Endothelial cell of umbilical vein (primary cell): ENCODE results near the gene CHP1. TPM values are rescaled to one million over a fixed set of nuclear protein-coding genes. Genes with fewer than 3 reads are reported as not detected.

Source experiments
- BruUV-seq: library from RNA; stranded (reverse); fragments of 400-500 nt; replicated peaks from 2 replicates; lab custom pipeline; 2021; lab: Mats Ljungman, UMichigan
- CTCF ChIA-PET: fragments of 300-600, 350-600 bp; sonication (Branson Sonifier 250); formaldehyde crosslinking; loops from one replicate; lab custom pipeline; 2021; ENCODE audit warnings: antibody characterized with exemption, inconsistent platforms; lab: Charles Lee
- POLR2A ChIA-PET: fragments of 300-600, 350-600 bp; sonication (Branson Sonifier 250); formaldehyde crosslinking; loops from one replicate; lab custom pipeline; 2021; ENCODE audit warnings: antibody characterized with exemption, inconsistent platforms; lab: Charles Lee
- DNase-seq: peaks from one replicate; pipeline ENCODE4 v3.0.0-alpha.2; 2011; ENCODE audit warnings: low read depth, low spot score
- FAIRE-seq: peaks from 2 replicates; lab custom pipeline; 2011; peaks lifted over from hg19 to GRCh38; lab: Jason Lieb, UNC
- H2AFZ ChIP-seq: 2 replicates; pipeline ENCODE4 v1.6.0; 2012; ENCODE audit warnings: low read depth, low read length, control low read depth, inconsistent platforms
- H3K27ac ChIP-seq: 2 replicates; pipeline ENCODE4 v1.5.1; 2011; ENCODE audit warnings: low read depth, mild to moderate bottlenecking, control low read depth, low read length, moderate library complexity; ENCODE audit not compliant: insufficient read depth
- H3K27me3 ChIP-seq, 2 experiments: 2 replicates each; pipeline versions ENCODE4 v1.6.0 to v1.6.1; 2011; ENCODE audit warnings: low read length in 2 of 2, mixed read lengths in 1 of 2; ENCODE audit not compliant: control insufficient read depth in 2 of 2, insufficient read depth in 2 of 2
- H3K36me3 ChIP-seq, 2 experiments: 2 replicates in 1 of 2; 3 replicates in 1 of 2; pipeline ENCODE4 v1.5.1; 2011; ENCODE audit warnings: low read length in 2 of 2, mild to moderate bottlenecking in 1 of 2, moderate library complexity in 1 of 2; ENCODE audit not compliant: control insufficient read depth in 2 of 2, insufficient read depth in 2 of 2; ENCODE audit errors: extremely low read depth in 1 of 2
- H3K4me1 ChIP-seq: 3 replicates; pipeline ENCODE4 v1.5.1; 2011; ENCODE audit warnings: mild to moderate bottlenecking, low read length; ENCODE audit not compliant: control insufficient read depth, insufficient read depth; ENCODE audit errors: extremely low read depth
- H3K4me2 ChIP-seq: 2 replicates; pipeline ENCODE4 v1.6.1; 2011; ENCODE audit warnings: low read length, control low read depth, mixed read lengths; ENCODE audit not compliant: insufficient read depth
- H3K4me3 ChIP-seq, 3 experiments: fragments of 200-600 bp in 1 of 3; sonication (generic), shearing (Covaris generic) in 1 of 3; replicated peaks in 1 of 3; 2 replicates each; pipeline ENCODE4 v1.5.1; 2011 to 2016; ENCODE audit warnings: control low read depth in 3 of 3, low read length in 3 of 3, mild to moderate bottlenecking in 2 of 3, inconsistent platforms in 1 of 3, low read depth in 1 of 3, moderate library complexity in 1 of 3; ENCODE audit not compliant: insufficient read depth in 1 of 3
- H3K79me2 ChIP-seq: 2 replicates; pipeline ENCODE4 v1.6.0; 2012; ENCODE audit warnings: low read length, inconsistent platforms; ENCODE audit not compliant: control insufficient read depth, insufficient read depth
- H3K9ac ChIP-seq: replicated peaks from 2 replicates; pipeline ENCODE3; 2011; ENCODE audit warnings: low read length, control low read depth; ENCODE audit not compliant: insufficient read depth; ENCODE audit errors: extremely low read depth
- H3K9me1 ChIP-seq: replicated peaks from 3 replicates; pipeline ENCODE4 v1.6.0; 2011; ENCODE audit warnings: mild to moderate bottlenecking, low read length; ENCODE audit not compliant: control insufficient read depth, insufficient read depth; ENCODE audit errors: extremely low read depth
- H3K9me3 ChIP-seq: replicated peaks from 2 replicates; pipeline ENCODE4 v1.5.1; 2012; ENCODE audit warnings: low read length, inconsistent platforms; ENCODE audit not compliant: control insufficient read depth, insufficient read depth
- H4K20me1 ChIP-seq: replicated peaks from 2 replicates; pipeline ENCODE3; 2011; ENCODE audit warnings: mild to moderate bottlenecking, low read length; ENCODE audit not compliant: control insufficient read depth, insufficient read depth; ENCODE audit errors: extremely low read depth
- EZH2 ChIP-seq: IDR thresholded peaks from 2 replicates; pipeline ENCODE4 v1.6.1; 2012; ENCODE audit warnings: borderline replicate concordance, low read depth, mild to moderate bottlenecking, moderate library complexity, low read length, inconsistent platforms; ENCODE audit not compliant: severe bottlenecking
- FOS ChIP-seq: IDR thresholded peaks from 2 replicates; pipeline ENCODE4 v1.6.1; 2011; ENCODE audit warnings: mild to moderate bottlenecking, low read length, moderate library complexity, borderline replicate concordance; ENCODE audit not compliant: insufficient read depth
- GATA2 ChIP-seq: IDR thresholded peaks from 2 replicates; pipeline ENCODE4 v1.7.0; 2011; ENCODE audit warnings: low read depth, mild to moderate bottlenecking, moderate library complexity, mixed read lengths, low read length; ENCODE audit not compliant: insufficient read length, insufficient read depth
- JUN ChIP-seq: IDR thresholded peaks from 2 replicates; pipeline ENCODE4 v1.6.1; 2011; ENCODE audit warnings: borderline replicate concordance, low read depth; ENCODE audit not compliant: insufficient read length, insufficient read depth
- MYC ChIP-seq: IDR thresholded peaks from one replicate; pipeline ENCODE4 v1.6.1; 2011; ENCODE audit warnings: mild to moderate bottlenecking, low read depth, low read length
- POLR2A ChIP-seq: IDR thresholded peaks from 2 replicates; pipeline ENCODE4 v1.6.1; 2012; ENCODE audit warnings: low read depth, mild to moderate bottlenecking, control low read depth, low read length
- POLR2AphosphoS5 ChIP-seq: IDR thresholded peaks from 2 replicates; pipeline ENCODE4 v1.6.1; 2012; ENCODE audit warnings: low read depth, mild to moderate bottlenecking, control low read depth, low read length, moderate library complexity; ENCODE audit not compliant: insufficient read depth
- dilution Hi-C: fragments of 300-500 bp; cut with MboI; formaldehyde crosslinking; loops from one replicate; pipeline ENCODE4 v1.15.0; 2019; ENCODE audit warnings: low sequenced_read_pairs; ENCODE audit not compliant: extremely low pct_ligation_motif_present
- intact Hi-C: fragments of 100-400 bp; cut with micrococcal nuclease; formaldehyde crosslinking; loops from one replicate; pipeline ENCODE4 v1.10.0; 2022
- polyA plus RNA-seq, 4 experiments: library from polyadenylated mRNA; depleted of rRNA in 3 of 4; stranded (reverse) in 3 of 4; unstranded in 1 of 4; fragments of >200 nt; gene quantifications; 2 replicates each; pipeline versions ENCODE4 v1.2.1 to v1.2.3, GENCODE V29; 2011 to 2012; ENCODE audit warnings: missing spikeins in 1 of 4
- total RNA-seq: library from RNA; stranded (reverse); gene quantifications from 2 replicates; pipeline ENCODE4 v1.2.3, GENCODE V29; 2021
- TF ChIP-seq, protein P1 (sequence below): IDR thresholded peaks from 2 replicates; pipeline ENCODE4 v1.6.1; 2011; ENCODE audit not compliant: insufficient read depth, insufficient read length
- TF ChIP-seq, protein P2 (sequence below), 2 donors: IDR thresholded peaks; 1 replicate in 1 of 2; 2 replicates in 1 of 2; pipeline ENCODE4 v1.5.1; 2011; ENCODE audit warnings: low read length in 2 of 2, mild to moderate bottlenecking in 2 of 2, moderate library complexity in 2 of 2, control low read depth in 1 of 2, inconsistent platforms in 1 of 2, low read depth in 1 of 2; ENCODE audit not compliant: insufficient read depth in 1 of 2; ENCODE audit errors: extremely low read depth in 1 of 2

Gene CHP1
- total and polyA plus RNA-seq, 2 donors (not counting 3 experiments of a cell fraction or from before 2014, with no cell fraction given): 49.1 to 96.2 TPM

DNA sequence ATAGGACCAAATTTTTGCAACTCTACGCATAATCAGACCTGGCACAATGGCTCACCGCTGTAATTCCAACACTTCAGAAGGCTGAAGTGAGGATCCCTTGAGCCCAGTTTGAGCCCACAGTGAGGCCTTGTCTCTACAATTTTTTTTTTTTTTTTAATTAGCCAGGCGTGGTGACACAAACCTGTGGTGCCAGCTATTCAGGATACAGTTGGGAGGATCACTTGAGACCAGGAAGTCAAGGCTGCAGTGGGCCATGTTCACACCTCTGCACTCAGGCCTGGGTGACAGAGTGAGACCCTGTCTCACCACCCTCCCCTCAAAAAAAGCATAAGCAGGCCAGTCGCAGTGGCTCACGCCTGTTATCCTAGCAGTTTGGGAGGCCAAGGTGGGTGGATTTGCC is 76.6 kb downstream of the CHP1 start:
- Histone ChIP-seq H3K9me1 (no peaks in the 10 kb centered on the region), H3K27me3 (no peaks in the 10 kb centered on the region), H3K4me3 (no peak overlapping the region), H3K36me3 (no peaks in the 10 kb centered on the region), H3K27ac (no peak overlapping the region), H3K4me2 (no peak overlapping the region), H3K4me1 (no peaks in the 10 kb centered on the region), H2AFZ (no peak overlapping the region), H3K9me3 (no peaks in the 10 kb centered on the region), H4K20me1 (no peaks in the 10 kb centered on the region), H3K9ac (no peak overlapping the region), H3K79me2 (no peaks in the 10 kb centered on the region)
- TF ChIP-seq, protein P1, sequence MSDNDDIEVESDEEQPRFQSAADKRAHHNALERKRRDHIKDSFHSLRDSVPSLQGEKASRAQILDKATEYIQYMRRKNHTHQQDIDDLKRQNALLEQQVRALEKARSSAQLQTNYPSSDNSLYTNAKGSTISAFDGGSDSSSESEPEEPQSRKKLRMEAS: no peak
- TF ChIP-seq POLR2A (no peak), JUN (no peak), POLR2AphosphoS5 (no peak), GATA2 (no peak), FOS (no peak), MYC (no peak), EZH2 (no peak)
- TF ChIP-seq, protein P2, sequence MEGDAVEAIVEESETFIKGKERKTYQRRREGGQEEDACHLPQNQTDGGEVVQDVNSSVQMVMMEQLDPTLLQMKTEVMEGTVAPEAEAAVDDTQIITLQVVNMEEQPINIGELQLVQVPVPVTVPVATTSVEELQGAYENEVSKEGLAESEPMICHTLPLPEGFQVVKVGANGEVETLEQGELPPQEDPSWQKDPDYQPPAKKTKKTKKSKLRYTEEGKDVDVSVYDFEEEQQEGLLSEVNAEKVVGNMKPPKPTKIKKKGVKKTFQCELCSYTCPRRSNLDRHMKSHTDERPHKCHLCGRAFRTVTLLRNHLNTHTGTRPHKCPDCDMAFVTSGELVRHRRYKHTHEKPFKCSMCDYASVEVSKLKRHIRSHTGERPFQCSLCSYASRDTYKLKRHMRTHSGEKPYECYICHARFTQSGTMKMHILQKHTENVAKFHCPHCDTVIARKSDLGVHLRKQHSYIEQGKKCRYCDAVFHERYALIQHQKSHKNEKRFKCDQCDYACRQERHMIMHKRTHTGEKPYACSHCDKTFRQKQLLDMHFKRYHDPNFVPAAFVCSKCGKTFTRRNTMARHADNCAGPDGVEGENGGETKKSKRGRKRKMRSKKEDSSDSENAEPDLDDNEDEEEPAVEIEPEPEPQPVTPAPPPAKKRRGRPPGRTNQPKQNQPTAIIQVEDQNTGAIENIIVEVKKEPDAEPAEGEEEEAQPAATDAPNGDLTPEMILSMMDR (IDR thresholded peaks at IDR 0.05; ENCODE audit: extremely low read depth in 1 of 2, insufficient read depth in 1 of 2, low read depth in 1 of 2, low read length in 2 of 2): no peak
- ChIA-PET POLR2A (no interaction called here), CTCF (no interaction called here)
- no TSS peak for BruUV-seq
- no peak for FAIRE-seq
- intact Hi-C loops: no loop called here
- DNase-seq: no peak
- dilution Hi-C loops: no loop called here
